Measurements from ENCODE around the gene MGLL. TPM values are rescaled to one million over a fixed set of nuclear protein-coding genes. Genes with fewer than 3 reads are reported as not detected.

MGLL gene
- total RNA-seq, 1 experiment from 2014 or later = 12.6 TPM

DNA sequence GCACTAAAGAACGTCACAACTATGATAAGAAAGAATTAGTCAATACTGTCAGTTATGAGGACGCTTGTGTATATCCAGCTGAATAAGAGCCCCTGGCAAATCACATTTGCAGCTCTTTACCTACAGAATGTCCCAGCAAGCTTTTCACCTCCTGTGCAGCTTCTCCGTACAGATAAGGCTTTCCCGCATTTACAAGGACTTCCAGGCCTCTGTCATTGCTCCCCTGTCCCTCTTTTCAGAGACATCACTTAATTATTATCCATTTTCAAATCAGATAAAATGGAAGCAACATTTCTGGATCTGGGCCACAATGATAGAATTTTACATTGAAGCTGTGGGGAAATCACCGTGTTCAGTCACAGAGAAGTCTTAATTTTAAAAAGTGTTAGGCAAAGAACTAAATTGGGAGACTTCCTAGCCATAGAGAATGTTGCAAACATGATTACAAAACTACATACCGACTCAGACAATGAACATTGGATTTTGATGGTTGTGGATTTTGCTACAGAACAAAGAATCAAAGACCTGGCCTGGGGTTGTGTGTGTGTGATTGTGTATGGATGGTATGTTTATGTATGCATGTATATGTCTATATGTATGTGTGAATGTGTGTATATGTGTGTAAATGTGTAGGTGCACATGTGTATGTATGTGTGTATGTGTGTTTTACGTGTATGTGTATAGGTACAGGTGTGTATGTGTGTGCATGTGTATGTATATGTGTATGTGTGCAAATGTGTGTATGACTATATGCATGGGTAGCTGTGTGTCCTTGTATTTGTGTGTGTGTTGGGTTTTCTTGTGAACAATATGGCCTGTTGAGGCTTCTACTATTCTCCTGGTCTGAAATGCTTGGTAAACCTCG lies 41.5 kb downstream of the MGLL start:
- DNase-seq (ENCODE audit: unreplicated experiment) = no peak
- ChIA-PET CTCF (interaction anchor here (0.7 kb wide), 1 partner anchor 24 kb away, joined by 3 read pairs; no protein-coding TSS in a partner anchor), POLR2A (interaction anchor here (1.0 to 1.6 kb wide), 2 partner anchors 9 to 11 kb away, joined by 3 to 6 read pairs; no protein-coding TSS in a partner anchor)
- no peaks in the 10 kb centered on the region for H3K36me3 Mint-ChIP-seq (ENCODE audit: insufficient read depth, unreplicated experiment)
- intact Hi-C loops (cut with micrococcal nuclease) = no loop called here
- H3K9me3 Mint-ChIP-seq (ENCODE audit: unreplicated experiment) = no peaks in the 10 kb centered on the region
- H3K4me1 Mint-ChIP-seq (ENCODE audit: insufficient read depth, unreplicated experiment) = peaks cover 14% of the 10 kb centered on the region
- no peaks in the 10 kb centered on the region for H3K27me3 Mint-ChIP-seq (ENCODE audit: insufficient read depth, unreplicated experiment)
- TF ChIP-seq, protein P1, sequence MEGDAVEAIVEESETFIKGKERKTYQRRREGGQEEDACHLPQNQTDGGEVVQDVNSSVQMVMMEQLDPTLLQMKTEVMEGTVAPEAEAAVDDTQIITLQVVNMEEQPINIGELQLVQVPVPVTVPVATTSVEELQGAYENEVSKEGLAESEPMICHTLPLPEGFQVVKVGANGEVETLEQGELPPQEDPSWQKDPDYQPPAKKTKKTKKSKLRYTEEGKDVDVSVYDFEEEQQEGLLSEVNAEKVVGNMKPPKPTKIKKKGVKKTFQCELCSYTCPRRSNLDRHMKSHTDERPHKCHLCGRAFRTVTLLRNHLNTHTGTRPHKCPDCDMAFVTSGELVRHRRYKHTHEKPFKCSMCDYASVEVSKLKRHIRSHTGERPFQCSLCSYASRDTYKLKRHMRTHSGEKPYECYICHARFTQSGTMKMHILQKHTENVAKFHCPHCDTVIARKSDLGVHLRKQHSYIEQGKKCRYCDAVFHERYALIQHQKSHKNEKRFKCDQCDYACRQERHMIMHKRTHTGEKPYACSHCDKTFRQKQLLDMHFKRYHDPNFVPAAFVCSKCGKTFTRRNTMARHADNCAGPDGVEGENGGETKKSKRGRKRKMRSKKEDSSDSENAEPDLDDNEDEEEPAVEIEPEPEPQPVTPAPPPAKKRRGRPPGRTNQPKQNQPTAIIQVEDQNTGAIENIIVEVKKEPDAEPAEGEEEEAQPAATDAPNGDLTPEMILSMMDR (IDR thresholded peaks at IDR 0.05; ENCODE audit: unreplicated experiment) = no peak
- H3K27ac Mint-ChIP-seq (ENCODE audit: low read depth, unreplicated experiment) = no peak overlapping the region
- H3K4me3 Mint-ChIP-seq (ENCODE audit: unreplicated experiment) = no peak overlapping the region
- no TSS peak for BruUV-seq (replicated peaks)

DNA sequence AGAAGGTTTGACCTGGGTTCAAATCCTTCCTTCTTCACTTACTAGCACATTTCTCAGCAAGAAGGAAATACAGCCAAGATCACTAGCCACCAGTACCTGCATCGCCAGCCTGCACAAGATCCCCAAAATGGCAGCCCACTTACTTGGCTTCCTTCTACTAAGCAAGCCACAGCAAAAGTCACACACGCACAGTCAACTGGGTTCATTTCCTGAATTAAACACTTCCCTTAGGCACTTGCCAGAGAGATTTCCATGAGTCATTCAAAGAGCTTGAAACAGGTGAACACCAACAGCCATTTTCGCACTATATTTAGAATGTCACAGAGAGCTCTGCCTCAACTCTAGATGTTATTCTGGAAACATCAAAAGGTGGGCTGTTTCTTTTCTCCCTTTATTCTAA lies 42.6 kb downstream of the MGLL start:
- H3K9me3 Mint-ChIP-seq (ENCODE audit: unreplicated experiment) = no peaks in the 10 kb centered on the region
- POLR2A ChIA-PET = interaction anchor here (0.5 to 1.7 kb wide), 6 partner anchors 8 to 1547 kb away, joined by 3 to 6 read pairs (median 4); no protein-coding TSS in a partner anchor
- H3K4me1 Mint-ChIP-seq (ENCODE audit: insufficient read depth, unreplicated experiment) = peaks cover 14% of the 10 kb centered on the region
- intact Hi-C loops (cut with micrococcal nuclease) = no loop called here
- H3K36me3 Mint-ChIP-seq (ENCODE audit: insufficient read depth, unreplicated experiment) = no peaks in the 10 kb centered on the region
- no peak overlapping the region for H3K4me3 Mint-ChIP-seq (ENCODE audit: unreplicated experiment)
- no peak overlapping the region for H3K27ac Mint-ChIP-seq (ENCODE audit: low read depth, unreplicated experiment)
- CTCF ChIA-PET = interaction anchor here (0.7 kb wide), 1 partner anchor 236 kb away, joined by 3 read pairs; no protein-coding TSS in a partner anchor
- no TSS peak for BruUV-seq (replicated peaks)
- H3K27me3 Mint-ChIP-seq (ENCODE audit: insufficient read depth, unreplicated experiment) = no peaks in the 10 kb centered on the region
- TF ChIP-seq, protein P1 (IDR thresholded peaks at IDR 0.05; ENCODE audit: unreplicated experiment) = no peak
- peak; percentile 71 for DNase-seq (ENCODE audit: unreplicated experiment)

DNA sequence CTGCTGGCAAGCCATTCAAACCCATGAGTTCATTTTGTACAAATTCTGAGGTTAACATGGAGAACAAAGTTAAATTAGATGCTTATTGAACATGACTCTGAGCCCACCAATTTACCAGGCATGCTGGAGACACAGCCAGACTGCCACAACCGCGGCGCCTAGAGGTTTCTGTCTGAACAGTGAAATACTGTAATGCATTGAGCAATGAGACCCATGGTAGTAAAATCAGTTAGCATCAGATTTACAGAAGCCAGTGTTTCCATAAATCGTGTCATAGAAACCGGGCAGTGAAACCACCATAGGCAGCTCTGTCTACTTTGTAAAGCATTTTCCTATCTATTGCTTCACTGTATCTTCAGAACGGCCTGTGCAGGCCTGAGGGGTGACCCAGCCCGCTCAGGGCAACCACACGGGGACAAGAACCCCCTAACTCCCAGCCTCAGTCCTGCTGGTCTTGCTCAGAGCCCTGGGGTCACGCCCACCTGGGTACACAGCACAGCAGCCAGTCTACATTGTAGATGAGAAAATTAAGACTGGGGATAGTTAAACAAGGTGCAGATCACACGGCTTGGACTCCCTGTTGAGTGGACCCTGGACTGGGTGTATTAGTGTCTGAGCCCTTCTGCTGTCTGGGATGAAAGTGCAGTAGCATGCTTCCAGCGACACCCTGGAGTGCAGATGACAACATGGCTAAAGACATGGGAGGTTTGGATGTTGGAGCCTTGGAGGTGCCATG lies 44.2 kb downstream of the MGLL start:
- BruUV-seq (replicated peaks) = no TSS peak
- Mint-ChIP-seq H3K27me3 (ENCODE audit: insufficient read depth, unreplicated experiment) (no peaks in the 10 kb centered on the region), H3K36me3 (ENCODE audit: insufficient read depth, unreplicated experiment) (no peaks in the 10 kb centered on the region), H3K4me1 (ENCODE audit: insufficient read depth, unreplicated experiment) (peaks cover 14% of the 10 kb centered on the region), H3K4me3 (ENCODE audit: unreplicated experiment) (no peak overlapping the region), H3K9me3 (ENCODE audit: unreplicated experiment) (no peaks in the 10 kb centered on the region), H3K27ac (ENCODE audit: low read depth, unreplicated experiment) (no peak overlapping the region)
- intact Hi-C loops (cut with micrococcal nuclease) = no loop called here
- ChIA-PET CTCF (no interaction called here), POLR2A (interaction anchor here (0.5 to 1.1 kb wide), 2 partner anchors 8 to 225 kb away, joined by 3 to 4 read pairs; no protein-coding TSS in a partner anchor)
- TF ChIP-seq, protein P1 (IDR thresholded peaks at IDR 0.05; ENCODE audit: unreplicated experiment) = no peak
- DNase-seq (ENCODE audit: unreplicated experiment) = no peak

DNA sequence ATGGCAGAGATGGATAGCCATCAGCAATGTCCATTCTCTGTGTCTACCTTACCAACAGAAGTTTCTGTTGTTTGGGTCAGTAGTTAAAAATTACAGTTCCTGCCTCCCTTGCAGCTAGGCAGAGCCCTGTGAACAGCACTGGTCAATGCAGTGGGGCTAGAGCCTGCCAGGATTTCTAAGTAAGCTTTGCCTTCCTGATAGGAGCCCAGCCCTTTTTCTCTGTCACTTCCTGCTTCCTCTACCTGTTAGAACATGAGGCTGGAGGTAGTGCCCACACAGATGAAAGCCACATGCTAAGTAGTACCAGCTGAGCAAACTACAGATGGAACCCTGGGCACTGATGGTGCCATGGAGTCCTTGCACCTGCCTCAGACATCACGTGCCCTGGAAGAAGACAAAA lies 45.0 kb downstream of the MGLL start:
- H3K27me3 Mint-ChIP-seq (ENCODE audit: insufficient read depth, unreplicated experiment) = no peaks in the 10 kb centered on the region
- no peak overlapping the region for H3K4me3 Mint-ChIP-seq (ENCODE audit: unreplicated experiment)
- TF ChIP-seq, protein P1 (IDR thresholded peaks at IDR 0.05; ENCODE audit: unreplicated experiment) = no peak
- intact Hi-C loops (cut with micrococcal nuclease) = no loop called here
- H3K4me1 Mint-ChIP-seq (ENCODE audit: insufficient read depth, unreplicated experiment) = peaks cover 14% of the 10 kb centered on the region
- ChIA-PET CTCF (interaction anchor here (0.6 kb wide), 1 partner anchor 8 kb away, joined by 3 read pairs; no protein-coding TSS in a partner anchor), POLR2A (no interaction called here)
- no peaks in the 10 kb centered on the region for H3K9me3 Mint-ChIP-seq (ENCODE audit: unreplicated experiment)
- H3K27ac Mint-ChIP-seq (ENCODE audit: low read depth, unreplicated experiment) = no peak overlapping the region
- DNase-seq (ENCODE audit: unreplicated experiment) = no peak
- BruUV-seq (replicated peaks) = no TSS peak
- H3K36me3 Mint-ChIP-seq (ENCODE audit: insufficient read depth, unreplicated experiment) = no peaks in the 10 kb centered on the region

Data from MCF 10A (cell line).